ENCODE measurements around the gene CRIM1. TPM values are rescaled to one million over a fixed set of nuclear protein-coding genes. Genes with fewer than 3 reads are reported as not detected.

Gene CRIM1
- total RNA-seq, 4 donors from 2014 or later = 179 to 229 (median 188) TPM

GRCh38 chr2:36326286-36326685 lies 29.3 kb upstream of the CRIM1 start:
- peaks cover 0 to 26% (median 0%) of the 10 kb centered on the region in 4 donors for H3K4me1 ChIP-seq
- H3K9me3 ChIP-seq = no peaks in the 10 kb centered on the region
- WGBS, 2 donors = 53 to 65% methylated on average over 4 of the region's 4 CpGs
- no peaks in the 10 kb centered on the region for H3K36me3 ChIP-seq
- TF ChIP-seq CTCF (IDR thresholded peaks at IDR 0.05) (no peak), EP300 (IDR thresholded peaks at IDR 0.05) (no peak), POLR2A (IDR thresholded peaks at IDR 0.05) (no peak)
- no peaks in the 10 kb centered on the region for H3K27me3 ChIP-seq
- H3K4me3 ChIP-seq = no peak overlapping the region
- no peak overlapping the region for H3K27ac ChIP-seq
- DNase-seq (ENCODE audit: low spot score in 2 of 2) = no peak

- 63 to 69% methylated on average over 2 of the region's 2 CpGs for WGBS, 2 donors
- TF ChIP-seq CTCF (IDR thresholded peaks at IDR 0.05) (no peak), EP300 (IDR thresholded peaks at IDR 0.05) (no peak), POLR2A (IDR thresholded peaks at IDR 0.05) (no peak)
- Histone ChIP-seq H3K9me3 (no peaks in the 10 kb centered on the region), H3K36me3 (no peaks in the 10 kb centered on the region), H3K27ac (no peak overlapping the region), H3K4me1 (peaks cover 0 to 22% (median 0%) of the 10 kb centered on the region in 4 donors), H3K27me3 (no peaks in the 10 kb centered on the region), H3K4me3 (no peak overlapping the region)
- no peak for DNase-seq (ENCODE audit: low spot score in 2 of 2)
Observed at GRCh38 chr2:36329251-36329650, 26.3 kb upstream of the CRIM1 start.

- 71 to 76% methylated on average over 4 of the region's 4 CpGs for WGBS, 2 donors
- no peaks in the 10 kb centered on the region for H3K9me3 ChIP-seq
- no peak overlapping the region for H3K4me3 ChIP-seq
- H3K27ac ChIP-seq = no peak overlapping the region
- no peak for DNase-seq (ENCODE audit: low spot score in 2 of 2)
- peaks cover 0 to 22% (median 0%) of the 10 kb centered on the region in 4 donors for H3K4me1 ChIP-seq
- TF ChIP-seq POLR2A (IDR thresholded peaks at IDR 0.05) (no peak), EP300 (IDR thresholded peaks at IDR 0.05) (no peak), CTCF (IDR thresholded peaks at IDR 0.05) (no peak)
- no peaks in the 10 kb centered on the region for H3K27me3 ChIP-seq
- H3K36me3 ChIP-seq = no peaks in the 10 kb centered on the region
Observed at GRCh38 chr2:36329746-36330472, 25.7 kb upstream of the CRIM1 start.

GRCh38 chr2:36330473-36331395 lies 24.8 kb upstream of the CRIM1 start:
- H3K4me3 ChIP-seq = no peak overlapping the region
- 73 to 86% methylated on average over 3 of the region's 3 CpGs for WGBS, 2 donors
- no peaks in the 10 kb centered on the region for H3K36me3 ChIP-seq
- H3K27ac ChIP-seq = no peak overlapping the region
- no peaks in the 10 kb centered on the region for H3K9me3 ChIP-seq
- TF ChIP-seq CTCF (IDR thresholded peaks at IDR 0.05) = no peak
- TF ChIP-seq POLR2A (IDR thresholded peaks at IDR 0.05) = no peak
- TF ChIP-seq EP300 (IDR thresholded peaks at IDR 0.05) = no peak
- H3K4me1 ChIP-seq = peaks cover 0 to 22% (median 0%) of the 10 kb centered on the region in 4 donors
- no peak for DNase-seq (ENCODE audit: low spot score in 2 of 2)
- H3K27me3 ChIP-seq = no peaks in the 10 kb centered on the region

All from tibial nerve (tissue), 4 donors.